ENCODE data around the gene DDX24.

DNA sequence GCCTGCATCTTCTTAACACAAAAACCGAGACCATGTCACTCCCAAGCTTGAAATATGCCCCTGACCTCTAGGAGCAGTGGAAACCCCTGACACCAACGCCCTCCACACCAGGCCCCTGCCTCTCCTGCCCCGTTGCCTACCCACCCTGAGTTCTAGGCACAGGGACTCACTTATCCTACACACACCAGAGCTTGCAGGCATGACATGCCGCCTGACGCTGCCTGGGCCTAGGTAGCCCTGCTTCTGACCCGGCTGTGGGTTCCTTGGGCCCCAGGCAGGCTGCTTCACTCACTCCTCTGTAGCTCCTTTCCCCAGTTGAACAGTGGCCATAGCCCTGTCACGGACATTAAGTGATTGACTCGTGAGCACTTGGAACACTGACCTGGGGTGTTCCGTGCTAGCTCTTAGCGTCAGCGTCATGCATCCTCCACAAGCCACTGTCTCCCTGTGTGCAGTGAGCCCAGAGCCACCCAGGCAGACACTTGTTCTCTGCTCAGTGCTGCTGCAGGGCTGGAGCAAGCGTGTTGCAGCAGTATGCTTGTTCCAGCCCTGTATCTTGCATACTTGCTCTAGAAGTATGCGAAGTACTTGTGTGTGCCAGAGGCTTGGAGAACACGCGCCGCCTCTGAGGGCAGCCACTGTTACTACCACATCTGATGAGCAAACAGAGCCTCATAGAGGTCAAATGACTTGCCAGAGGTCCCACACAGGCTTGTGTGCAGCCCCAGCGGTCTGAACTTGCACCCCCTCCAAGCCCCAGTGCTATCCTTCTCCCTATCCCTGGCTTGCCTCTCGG is 39.3 kb downstream of the DDX24 start:
- TF ChIP-seq, protein P1, sequence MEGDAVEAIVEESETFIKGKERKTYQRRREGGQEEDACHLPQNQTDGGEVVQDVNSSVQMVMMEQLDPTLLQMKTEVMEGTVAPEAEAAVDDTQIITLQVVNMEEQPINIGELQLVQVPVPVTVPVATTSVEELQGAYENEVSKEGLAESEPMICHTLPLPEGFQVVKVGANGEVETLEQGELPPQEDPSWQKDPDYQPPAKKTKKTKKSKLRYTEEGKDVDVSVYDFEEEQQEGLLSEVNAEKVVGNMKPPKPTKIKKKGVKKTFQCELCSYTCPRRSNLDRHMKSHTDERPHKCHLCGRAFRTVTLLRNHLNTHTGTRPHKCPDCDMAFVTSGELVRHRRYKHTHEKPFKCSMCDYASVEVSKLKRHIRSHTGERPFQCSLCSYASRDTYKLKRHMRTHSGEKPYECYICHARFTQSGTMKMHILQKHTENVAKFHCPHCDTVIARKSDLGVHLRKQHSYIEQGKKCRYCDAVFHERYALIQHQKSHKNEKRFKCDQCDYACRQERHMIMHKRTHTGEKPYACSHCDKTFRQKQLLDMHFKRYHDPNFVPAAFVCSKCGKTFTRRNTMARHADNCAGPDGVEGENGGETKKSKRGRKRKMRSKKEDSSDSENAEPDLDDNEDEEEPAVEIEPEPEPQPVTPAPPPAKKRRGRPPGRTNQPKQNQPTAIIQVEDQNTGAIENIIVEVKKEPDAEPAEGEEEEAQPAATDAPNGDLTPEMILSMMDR (IDR thresholded peaks at IDR 0.05; ENCODE audit: poor library complexity): no peak
- no peak for TF ChIP-seq EZH2 (IDR thresholded peaks at IDR 0.05; ENCODE audit: borderline replicate concordance)
